ENCODE data around the gene SAMD4A. TPM values are rescaled to one million over a fixed set of nuclear protein-coding genes. Genes with fewer than 3 reads are reported as not detected.

The SAMD4A gene
- total RNA-seq, 2 experiments from 2014 or later: 1.0 to 1.2 TPM

- peaks cover 35% of the 10 kb centered on the region for H3K4me1 Mint-ChIP-seq
- CTCF ChIA-PET: no interaction called here
- no peak overlapping the region for H3K27ac Mint-ChIP-seq
- no peaks in the 10 kb centered on the region for H3K36me3 Mint-ChIP-seq (ENCODE audit: low read depth)
- no peak overlapping the region for H3K4me3 Mint-ChIP-seq
- H3K9me3 Mint-ChIP-seq: peaks cover 3% of the 10 kb centered on the region
- POLR2A ChIA-PET: no interaction called here
- no peaks in the 10 kb centered on the region for H3K27me3 Mint-ChIP-seq
- DNase-seq: no peak
Measured at GRCh38 chr14:54629635-54630360, 62.9 kb downstream of the SAMD4A start.

DNA sequence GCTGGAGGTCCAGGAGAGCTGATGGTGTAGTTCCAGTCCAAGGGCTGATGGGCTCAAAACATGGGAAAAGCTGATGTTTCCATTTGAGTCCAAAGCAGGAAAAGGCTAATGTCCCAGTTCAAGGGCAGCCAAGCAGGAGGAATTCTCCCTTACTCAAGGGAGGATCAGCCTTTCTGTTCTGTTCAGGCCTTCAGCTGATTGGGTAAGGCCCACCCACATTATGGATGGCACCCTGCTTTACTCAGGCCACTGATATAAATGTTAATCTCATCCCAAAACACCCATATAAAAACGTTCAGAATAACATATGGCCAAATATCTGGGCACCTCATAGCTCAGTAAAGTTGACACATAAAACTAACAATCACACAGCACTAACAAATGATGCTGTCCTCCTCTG, 64.1 kb downstream of the SAMD4A start:
- Mint-ChIP-seq H3K36me3 (ENCODE audit: low read depth) (no peaks in the 10 kb centered on the region), H3K4me3 (no peak overlapping the region), H3K27me3 (peaks cover 1% of the 10 kb centered on the region), H3K9me3 (peaks cover 3% of the 10 kb centered on the region), H3K4me1 (peaks cover 32% of the 10 kb centered on the region), H3K27ac (no peak overlapping the region)
- ChIA-PET CTCF (interaction anchor here (0.5 to 2.3 kb wide), 6 partner anchors 12 to 273 kb away, joined by 3 to 7 read pairs (median 4); partner anchors contain the start of gene SAMD4A), POLR2A (interaction anchor here (0.8 kb wide), 2 partner anchors 20 to 26 kb away, joined by 3 read pairs; no protein-coding TSS in a partner anchor)
- no peak for DNase-seq

GRCh38 chr14:54632452-54632851, 65.5 kb downstream of the SAMD4A start:
- no peak for DNase-seq
- POLR2A ChIA-PET: interaction anchor here (1.1 kb wide), 1 partner anchor 9 kb away, joined by 3 read pairs; no protein-coding TSS in a partner anchor
- H3K4me3 Mint-ChIP-seq: no peak overlapping the region
- peaks cover 23% of the 10 kb centered on the region for H3K4me1 Mint-ChIP-seq
- peaks cover 3% of the 10 kb centered on the region for H3K9me3 Mint-ChIP-seq
- no peaks in the 10 kb centered on the region for H3K36me3 Mint-ChIP-seq (ENCODE audit: low read depth)
- H3K27me3 Mint-ChIP-seq: peaks cover 2% of the 10 kb centered on the region
- no peak overlapping the region for H3K27ac Mint-ChIP-seq
- CTCF ChIA-PET: interaction anchor here (1.3 to 2.3 kb wide), 2 partner anchors 10 to 66 kb away, joined by 4 to 6 read pairs; partner anchors contain the start of gene SAMD4A

DNA sequence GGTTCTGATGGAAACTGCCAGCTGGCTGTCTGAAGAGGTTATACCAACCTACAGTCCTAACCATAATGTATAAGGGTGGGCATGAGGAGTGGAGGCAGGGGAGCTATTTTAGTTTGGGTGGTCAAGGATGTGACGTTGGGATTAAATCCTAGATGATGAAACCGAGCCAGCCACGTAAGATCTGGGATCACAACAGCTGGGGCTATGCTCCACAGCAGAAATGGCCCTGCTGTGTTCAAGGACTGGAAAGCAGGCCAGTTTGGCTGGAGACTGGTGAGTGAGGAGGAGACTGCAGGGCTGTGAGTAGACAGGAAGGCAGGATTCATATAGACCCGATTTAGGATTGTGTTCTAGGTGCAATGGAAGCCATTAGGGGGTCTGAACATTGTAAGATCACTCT, 66.1 kb downstream of the SAMD4A start:
- peaks cover 17% of the 10 kb centered on the region for H3K4me1 Mint-ChIP-seq
- peaks cover 3% of the 10 kb centered on the region for H3K9me3 Mint-ChIP-seq
- ChIA-PET POLR2A (interaction anchor here (1.1 kb wide), 1 partner anchor 10 kb away, joined by 3 read pairs; no protein-coding TSS in a partner anchor), CTCF (interaction anchor here (1.3 kb wide), 1 partner anchor 9 kb away, joined by 4 read pairs; no protein-coding TSS in a partner anchor)
- no peaks in the 10 kb centered on the region for H3K36me3 Mint-ChIP-seq (ENCODE audit: low read depth)
- H3K4me3 Mint-ChIP-seq: no peak overlapping the region
- H3K27ac Mint-ChIP-seq: no peak overlapping the region
- no peak for DNase-seq
- H3K27me3 Mint-ChIP-seq: peaks cover 2% of the 10 kb centered on the region

- Mint-ChIP-seq H3K27ac (no peak overlapping the region), H3K4me3 (no peak overlapping the region), H3K4me1 (no peaks in the 10 kb centered on the region), H3K9me3 (no peaks in the 10 kb centered on the region), H3K36me3 (ENCODE audit: low read depth) (no peaks in the 10 kb centered on the region), H3K27me3 (peaks cover 4% of the 10 kb centered on the region)
- ChIA-PET CTCF (no interaction called here), POLR2A (no interaction called here)
- no peak for DNase-seq
Measured at GRCh38 chr14:54637270-54638134, 70.6 kb downstream of the SAMD4A start.

- no peaks in the 10 kb centered on the region for H3K36me3 Mint-ChIP-seq (ENCODE audit: low read depth)
- H3K4me3 Mint-ChIP-seq: no peak overlapping the region
- no peaks in the 10 kb centered on the region for H3K4me1 Mint-ChIP-seq
- DNase-seq: no peak
- CTCF ChIA-PET: no interaction called here
- peaks cover 5% of the 10 kb centered on the region for H3K27me3 Mint-ChIP-seq
- no peak overlapping the region for H3K27ac Mint-ChIP-seq
- no peaks in the 10 kb centered on the region for H3K9me3 Mint-ChIP-seq
- POLR2A ChIA-PET: no interaction called here
Measured at GRCh38 chr14:54638135-54638446, 71.2 kb downstream of the SAMD4A start.

- no peak for DNase-seq
- POLR2A ChIA-PET: no interaction called here
- CTCF ChIA-PET: interaction anchor here (0.5 to 0.9 kb wide), 3 partner anchors 66 to 151 kb away, joined by 3 to 5 read pairs (median 3); partner anchors contain the start of gene SAMD4A
- Mint-ChIP-seq H3K4me1 (no peaks in the 10 kb centered on the region), H3K9me3 (no peaks in the 10 kb centered on the region), H3K27ac (no peak overlapping the region), H3K36me3 (ENCODE audit: low read depth) (no peaks in the 10 kb centered on the region), H3K27me3 (peaks cover 5% of the 10 kb centered on the region), H3K4me3 (no peak overlapping the region)
Measured at GRCh38 chr14:54639611-54640010, 72.7 kb downstream of the SAMD4A start.

- DNase-seq: no peak
- POLR2A ChIA-PET: no interaction called here
- H3K27ac Mint-ChIP-seq: no peak overlapping the region
- no peak overlapping the region for H3K4me3 Mint-ChIP-seq
- peaks cover 5% of the 10 kb centered on the region for H3K27me3 Mint-ChIP-seq
- CTCF ChIA-PET: interaction anchor here (0.8 to 0.9 kb wide), 2 partner anchors 67 to 73 kb away, joined by 3 to 5 read pairs; partner anchors contain the start of gene SAMD4A
- H3K9me3 Mint-ChIP-seq: no peaks in the 10 kb centered on the region
- H3K4me1 Mint-ChIP-seq: no peaks in the 10 kb centered on the region
- H3K36me3 Mint-ChIP-seq (ENCODE audit: low read depth): no peaks in the 10 kb centered on the region
Measured at GRCh38 chr14:54640506-54640905, 73.6 kb downstream of the SAMD4A start.

GRCh38 chr14:54642121-54642520, 75.2 kb downstream of the SAMD4A start:
- Mint-ChIP-seq H3K4me1 (peaks cover 2% of the 10 kb centered on the region), H3K36me3 (ENCODE audit: low read depth) (no peaks in the 10 kb centered on the region), H3K27me3 (peaks cover 3% of the 10 kb centered on the region), H3K9me3 (no peaks in the 10 kb centered on the region), H3K4me3 (no peak overlapping the region), H3K27ac (no peak overlapping the region)
- no peak for DNase-seq
- ChIA-PET CTCF (interaction anchor here (0.7 to 1.6 kb wide), 3 partner anchors 9 to 77 kb away, joined by 4 to 7 read pairs (median 5); no protein-coding TSS in a partner anchor), POLR2A (interaction anchor here (0.9 to 1.7 kb wide), 2 partner anchors 75 to 78 kb away, joined by 3 to 7 read pairs; partner anchors contain the start of gene SAMD4A)

DNA sequence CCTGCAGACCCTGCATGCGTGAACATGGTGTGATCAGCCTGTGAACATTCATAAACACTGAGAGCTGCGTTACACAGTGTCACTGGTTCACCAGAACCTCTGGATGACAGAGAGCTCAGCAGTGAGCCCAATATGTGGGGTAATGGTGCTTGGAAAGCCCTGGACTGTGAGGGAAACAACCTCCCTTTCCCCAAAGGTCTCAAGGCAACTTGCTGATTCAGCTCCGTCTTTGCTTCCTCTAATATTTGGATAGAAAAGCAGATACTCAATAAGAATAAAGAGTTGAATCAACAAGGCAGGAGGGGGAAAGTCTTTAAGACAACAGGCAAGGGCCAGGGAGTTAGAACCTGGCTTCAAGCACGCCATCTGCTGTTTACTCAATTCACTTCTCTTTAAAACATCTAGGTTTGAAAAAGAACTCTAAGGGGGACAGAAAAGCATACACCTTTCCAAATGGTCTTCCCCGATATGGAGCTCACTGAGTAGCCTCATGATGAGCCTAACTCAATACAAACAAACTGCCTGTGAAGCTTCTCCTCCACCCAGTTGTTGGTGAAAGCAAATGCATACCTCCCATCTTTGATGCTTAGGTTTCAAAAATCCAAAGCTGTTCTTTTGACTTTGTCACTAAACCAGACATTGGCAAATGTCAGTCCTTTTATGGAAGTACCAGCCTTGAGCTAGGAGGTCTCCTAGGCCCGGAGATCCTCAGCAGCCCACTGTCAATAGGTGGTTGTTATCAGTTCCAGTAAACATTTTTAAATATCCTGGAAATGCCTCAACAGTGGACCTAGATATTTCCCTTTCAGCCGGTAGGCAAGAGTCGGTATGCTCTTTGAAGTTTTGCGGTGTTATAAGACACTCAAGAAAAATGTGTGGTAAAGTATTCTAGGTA, 76.1 kb downstream of the SAMD4A start:
- H3K4me1 Mint-ChIP-seq: peaks cover 2% of the 10 kb centered on the region
- H3K27ac Mint-ChIP-seq: no peak overlapping the region
- no peak for DNase-seq
- peaks cover 3% of the 10 kb centered on the region for H3K27me3 Mint-ChIP-seq
- H3K36me3 Mint-ChIP-seq (ENCODE audit: low read depth): no peaks in the 10 kb centered on the region
- no peak overlapping the region for H3K4me3 Mint-ChIP-seq
- CTCF ChIA-PET: interaction anchor here (0.6 to 2.0 kb wide), 9 partner anchors 10 to 149 kb away, joined by 3 to 9 read pairs (median 3); partner anchors contain the start of gene SAMD4A
- POLR2A ChIA-PET: interaction anchor here (1.7 kb wide), 1 partner anchor 76 kb away, joined by 7 read pairs; the partner anchor contains the start of gene SAMD4A
- H3K9me3 Mint-ChIP-seq: no peaks in the 10 kb centered on the region

DNA sequence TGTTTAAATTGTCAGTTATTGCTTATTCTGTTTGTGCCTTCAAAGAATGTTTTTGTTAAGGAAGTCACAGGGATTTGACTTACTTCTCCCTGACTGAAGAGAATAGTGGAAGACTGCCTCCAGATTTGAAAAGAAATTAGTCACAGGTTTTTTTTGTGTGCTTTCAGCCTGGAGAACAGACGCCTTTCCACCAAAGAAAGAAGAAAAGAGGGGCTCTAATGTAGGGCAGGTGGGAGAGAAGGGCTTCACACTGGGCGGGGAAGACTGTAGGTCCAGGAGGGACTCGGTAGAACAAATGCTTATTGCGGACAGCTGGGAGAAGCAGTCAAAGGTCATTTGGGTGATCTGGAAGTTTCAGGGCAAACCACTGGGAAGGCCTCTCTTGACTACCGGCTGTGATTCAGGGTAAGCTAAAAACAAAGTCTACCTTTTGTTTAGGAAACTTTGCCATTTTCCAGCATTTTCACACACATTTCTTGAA, 76.8 kb downstream of the SAMD4A start:
- no peak overlapping the region for H3K27ac Mint-ChIP-seq
- no peak overlapping the region for H3K4me3 Mint-ChIP-seq
- H3K9me3 Mint-ChIP-seq: no peaks in the 10 kb centered on the region
- POLR2A ChIA-PET: interaction anchor here (1.7 kb wide), 1 partner anchor 77 kb away, joined by 7 read pairs; the partner anchor contains the start of gene SAMD4A
- CTCF ChIA-PET: interaction anchor here (1.1 to 2.0 kb wide), 6 partner anchors 10 to 149 kb away, joined by 3 to 9 read pairs (median 3); partner anchors contain the start of gene SAMD4A
- peaks cover 2% of the 10 kb centered on the region for H3K4me1 Mint-ChIP-seq
- no peaks in the 10 kb centered on the region for H3K36me3 Mint-ChIP-seq (ENCODE audit: low read depth)
- H3K27me3 Mint-ChIP-seq: peaks cover 3% of the 10 kb centered on the region
- no peak for DNase-seq

DNA sequence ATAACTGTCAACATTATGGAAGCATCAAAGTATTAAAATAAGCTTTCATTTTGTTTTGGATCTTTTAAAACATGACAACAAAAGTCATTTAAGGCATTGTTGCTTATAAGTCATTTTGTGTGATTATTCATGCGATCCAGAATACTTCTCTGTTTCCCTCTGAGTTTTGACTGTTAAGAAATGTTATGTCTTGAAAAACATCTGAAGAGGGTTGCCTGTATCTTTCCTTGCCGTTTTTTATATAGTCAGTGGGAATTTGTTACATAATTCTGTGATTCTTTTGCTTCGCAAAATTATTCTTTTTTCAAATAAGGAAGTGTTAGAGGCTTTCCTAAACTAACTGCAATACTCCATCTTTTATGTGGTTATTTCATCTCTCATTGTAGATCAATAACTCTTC, 78.7 kb downstream of the SAMD4A start:
- DNase-seq: no peak
- Mint-ChIP-seq H3K9me3 (no peaks in the 10 kb centered on the region), H3K4me1 (peaks cover 5% of the 10 kb centered on the region), H3K4me3 (no peak overlapping the region), H3K27me3 (peaks cover 7% of the 10 kb centered on the region), H3K27ac (no peak overlapping the region), H3K36me3 (ENCODE audit: low read depth) (no peaks in the 10 kb centered on the region)
- ChIA-PET POLR2A (no interaction called here), CTCF (no interaction called here)
